ENCODE results near the gene RILP. TPM values are rescaled to one million over a fixed set of nuclear protein-coding genes. Genes with fewer than 3 reads are reported as not detected.

The RILP gene
- polyA plus RNA-seq, 1 donor (not counting 4 experiments of a cell fraction or from before 2014, with no cell fraction given) = 3.2 TPM

DNA sequence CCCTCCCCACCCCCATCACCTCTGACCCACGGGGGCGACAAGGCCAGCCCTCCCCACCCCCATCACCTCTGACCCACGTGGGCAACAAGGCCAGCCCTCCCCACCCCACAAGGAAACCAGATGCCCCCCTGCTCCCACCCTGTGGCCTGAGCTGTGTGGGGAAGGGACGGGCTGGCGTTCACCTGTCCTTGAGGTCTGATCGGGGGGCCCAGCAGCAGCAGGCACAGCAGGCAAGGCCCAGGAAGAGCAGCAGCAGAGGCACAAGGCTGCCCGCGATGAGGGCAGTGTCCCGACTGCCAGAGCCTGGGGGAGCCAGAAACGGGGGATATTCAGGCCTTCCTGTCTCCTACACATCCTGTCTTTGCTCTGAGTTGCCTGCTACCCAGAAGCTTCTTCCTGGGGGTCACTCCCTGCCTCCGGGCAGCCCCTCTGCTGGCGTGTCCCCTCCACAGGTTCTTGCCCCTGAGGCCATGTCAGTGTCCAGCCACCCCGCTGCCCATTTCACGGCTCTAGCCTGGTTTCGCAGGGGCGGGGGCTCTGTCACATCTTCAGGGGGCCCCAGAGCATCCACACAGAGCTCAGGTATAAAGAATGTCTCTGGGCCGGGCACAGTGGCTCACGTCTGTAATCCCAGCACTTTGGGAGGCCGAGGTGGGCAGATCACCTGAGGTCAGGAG is 10.9 kb downstream of the RILP start:
- no peak for FAIRE-seq

DNA sequence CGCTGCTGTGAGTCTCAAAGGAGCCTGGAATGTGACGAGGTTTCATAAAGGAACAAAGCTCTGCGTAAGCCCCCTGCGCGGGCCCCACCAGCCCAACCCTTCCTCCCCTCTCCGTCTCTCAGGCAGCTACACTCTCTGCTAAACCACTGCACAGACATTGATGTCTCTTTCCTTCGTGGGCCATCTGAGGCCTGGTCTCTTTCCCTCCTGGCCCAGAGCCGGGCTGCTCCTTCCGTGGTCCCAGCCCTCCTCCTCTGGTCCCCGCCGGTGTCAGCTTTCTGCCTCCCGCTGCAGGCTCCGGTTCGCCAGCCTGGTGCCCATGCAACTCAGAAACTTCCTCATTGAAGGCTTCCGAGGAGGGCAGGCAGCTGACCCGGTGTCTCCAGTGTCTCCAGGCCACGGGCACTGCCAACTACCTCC is 11.5 kb downstream of the RILP start:
- H4K20me1 ChIP-seq (ENCODE audit: control insufficient read depth, extremely low read depth, insufficient read depth, low read length) = no peaks in the 10 kb centered on the region
- no peak for DNase-seq (ENCODE audit: low read depth, low spot score)
- H3K79me2 ChIP-seq (ENCODE audit: control insufficient read depth, insufficient read depth, low read length) = no peaks in the 10 kb centered on the region
- no peaks in the 10 kb centered on the region for H3K9me3 ChIP-seq (ENCODE audit: control insufficient read depth, low read depth, low read length)
- H2AFZ ChIP-seq (ENCODE audit: control insufficient read depth, low read length) = no peak overlapping the region
- dilution Hi-C loops (cut with MboI; ENCODE audit: extremely low pct_ligation_motif_present, low sequenced_read_pairs) = no loop called here
- H3K9me1 ChIP-seq (ENCODE audit: control insufficient read depth, extremely low read depth, insufficient read depth, low read length) = no peaks in the 10 kb centered on the region
- no peak overlapping the region for H3K4me2 ChIP-seq (ENCODE audit: control insufficient read depth, extremely low read depth, insufficient read depth, low read depth, low read length)
- TF ChIP-seq, protein P1, sequence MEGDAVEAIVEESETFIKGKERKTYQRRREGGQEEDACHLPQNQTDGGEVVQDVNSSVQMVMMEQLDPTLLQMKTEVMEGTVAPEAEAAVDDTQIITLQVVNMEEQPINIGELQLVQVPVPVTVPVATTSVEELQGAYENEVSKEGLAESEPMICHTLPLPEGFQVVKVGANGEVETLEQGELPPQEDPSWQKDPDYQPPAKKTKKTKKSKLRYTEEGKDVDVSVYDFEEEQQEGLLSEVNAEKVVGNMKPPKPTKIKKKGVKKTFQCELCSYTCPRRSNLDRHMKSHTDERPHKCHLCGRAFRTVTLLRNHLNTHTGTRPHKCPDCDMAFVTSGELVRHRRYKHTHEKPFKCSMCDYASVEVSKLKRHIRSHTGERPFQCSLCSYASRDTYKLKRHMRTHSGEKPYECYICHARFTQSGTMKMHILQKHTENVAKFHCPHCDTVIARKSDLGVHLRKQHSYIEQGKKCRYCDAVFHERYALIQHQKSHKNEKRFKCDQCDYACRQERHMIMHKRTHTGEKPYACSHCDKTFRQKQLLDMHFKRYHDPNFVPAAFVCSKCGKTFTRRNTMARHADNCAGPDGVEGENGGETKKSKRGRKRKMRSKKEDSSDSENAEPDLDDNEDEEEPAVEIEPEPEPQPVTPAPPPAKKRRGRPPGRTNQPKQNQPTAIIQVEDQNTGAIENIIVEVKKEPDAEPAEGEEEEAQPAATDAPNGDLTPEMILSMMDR (optimal IDR thresholded peaks at IDR 0.05 in 1 of 3, IDR thresholded peaks at IDR 0.05 in 1 of 3, conservative IDR thresholded peaks at IDR 0.05 in 1 of 3; ENCODE audit: extremely low read depth in 1 of 3, insufficient read depth in 2 of 3, low read length in 3 of 3) = no peak
- no peak for TF ChIP-seq EZH2 (IDR thresholded peaks at IDR 0.05; ENCODE audit: low read length)
- no peaks in the 10 kb centered on the region for H3K4me1 ChIP-seq (ENCODE audit: control insufficient read depth, extremely low read depth, insufficient read depth, low read length)
- no peaks in the 10 kb centered on the region for H3K36me3 ChIP-seq (ENCODE audit: control insufficient read depth in 2 of 2, extremely low read depth in 1 of 2, insufficient read depth in 2 of 2, low read length in 2 of 2)
- no peak overlapping the region for H3K27ac ChIP-seq (ENCODE audit: control insufficient read depth, insufficient read depth, low read length)
- FAIRE-seq = no peak
- H3K27me3 ChIP-seq (ENCODE audit: control insufficient read depth, extremely low read depth, insufficient read depth, low read length) = peaks cover 6% of the 10 kb centered on the region
- no peak overlapping the region for H3K4me3 ChIP-seq (ENCODE audit: control insufficient read depth in 2 of 3, extremely low read depth in 1 of 3, insufficient read depth in 2 of 3, low read depth in 1 of 3, low read length in 3 of 3)
- no peak overlapping the region for H3K9ac ChIP-seq (ENCODE audit: control insufficient read depth, extremely low read depth, insufficient read depth, low read length)

More for the DNA sequence above, 10.9 kb downstream of the RILP start:
- Histone ChIP-seq H3K4me2 (ENCODE audit: control insufficient read depth, extremely low read depth, insufficient read depth, low read depth, low read length) (no peak overlapping the region), H3K27me3 (ENCODE audit: control insufficient read depth, extremely low read depth, insufficient read depth, low read length) (peaks cover 6% of the 10 kb centered on the region), H3K9ac (ENCODE audit: control insufficient read depth, extremely low read depth, insufficient read depth, low read length) (no peak overlapping the region), H2AFZ (ENCODE audit: control insufficient read depth, low read length) (no peak overlapping the region), H3K4me3 (ENCODE audit: control insufficient read depth in 2 of 3, extremely low read depth in 1 of 3, insufficient read depth in 2 of 3, low read depth in 1 of 3, low read length in 3 of 3) (no peak overlapping the region), H3K27ac (ENCODE audit: control insufficient read depth, insufficient read depth, low read length) (no peak overlapping the region), H3K4me1 (ENCODE audit: control insufficient read depth, extremely low read depth, insufficient read depth, low read length) (peaks cover 4% of the 10 kb centered on the region), H3K9me1 (ENCODE audit: control insufficient read depth, extremely low read depth, insufficient read depth, low read length) (no peaks in the 10 kb centered on the region), H4K20me1 (ENCODE audit: control insufficient read depth, extremely low read depth, insufficient read depth, low read length) (no peaks in the 10 kb centered on the region), H3K79me2 (ENCODE audit: control insufficient read depth, insufficient read depth, low read length) (no peaks in the 10 kb centered on the region), H3K9me3 (ENCODE audit: control insufficient read depth, low read depth, low read length) (no peaks in the 10 kb centered on the region), H3K36me3 (ENCODE audit: control insufficient read depth in 2 of 2, extremely low read depth in 1 of 2, insufficient read depth in 2 of 2, low read length in 2 of 2) (no peaks in the 10 kb centered on the region)
- dilution Hi-C loops (cut with MboI; ENCODE audit: extremely low pct_ligation_motif_present, low sequenced_read_pairs) = no loop called here
- TF ChIP-seq, protein P1 (optimal IDR thresholded peaks at IDR 0.05 in 1 of 3, IDR thresholded peaks at IDR 0.05 in 1 of 3, conservative IDR thresholded peaks at IDR 0.05 in 1 of 3; ENCODE audit: extremely low read depth in 1 of 3, insufficient read depth in 2 of 3, low read length in 3 of 3) = no peak
- no peak for TF ChIP-seq EZH2 (IDR thresholded peaks at IDR 0.05; ENCODE audit: low read length)
- no peak for DNase-seq (ENCODE audit: low read depth, low spot score)

All from keratinocyte (primary cell).